NCI-H82 (cell line): ENCODE measurements around the gene DOLPP1.
"Not testable (repeated sequence)": the region's sequence is repeated elsewhere in the genome, so short reads cannot be mapped to it uniquely, and the experiment has no call there.

ENCODE experiments used
- DNase-seq: peaks from one replicate; lab custom pipeline; 2025; lab: John Stamatoyannopoulos, UW

DOLPP1 gene

GRCh38 chr9:129080601-129081387 lies at the start of gene DOLPP1:
Gene DOLPP1, plus strand, starts transcription at chr9:129081111. Its CDS starts 21 bp downstream, at chr9:129081132.
- DNase-seq = peak; percentile 99

- no peak for DNase-seq
Measured at GRCh38 chr9:129031514-129031913, 49.4 kb upstream of the DOLPP1 start.

GRCh38 chr9:129032541-129033159 lies 48.3 kb upstream of the DOLPP1 start:
- DNase-seq = no peak

- no peak for DNase-seq
Measured at GRCh38 chr9:129033216-129033615, 47.7 kb upstream of the DOLPP1 start.

GRCh38 chr9:129035838-129036237 lies 45.1 kb upstream of the DOLPP1 start:
- not testable (repeated sequence) for DNase-seq

GRCh38 chr9:129036241-129036922 lies 44.5 kb upstream of the DOLPP1 start, which contains the start of gene MIGA2:
Gene MIGA2, plus strand, starts transcription at chr9:129036626. Its CDS starts 3,969 bp downstream, at chr9:129040595.
- peak; percentile 100 for DNase-seq

GRCh38 chr9:129036923-129037766 lies 43.8 kb upstream of the DOLPP1 start:
- DNase-seq = peak; percentile 13

GRCh38 chr9:129037767-129038098 lies 43.2 kb upstream of the DOLPP1 start:
- DNase-seq = no peak

- DNase-seq = no peak
Measured at GRCh38 chr9:129038109-129038852, 42.6 kb upstream of the DOLPP1 start.

- DNase-seq = no peak
Measured at GRCh38 chr9:129040113-129040643, 40.7 kb upstream of the DOLPP1 start.

GRCh38 chr9:129042016-129042415 lies 38.9 kb upstream of the DOLPP1 start:
- DNase-seq = no peak

- no peak for DNase-seq
Measured at GRCh38 chr9:129052592-129052991, 28.3 kb upstream of the DOLPP1 start.

GRCh38 chr9:129053020-129053419 lies 27.9 kb upstream of the DOLPP1 start:
- DNase-seq = no peak

GRCh38 chr9:129054163-129054851 lies 26.6 kb upstream of the DOLPP1 start:
- no peak for DNase-seq

- no peak for DNase-seq
Measured at GRCh38 chr9:129058965-129059795, 21.7 kb upstream of the DOLPP1 start.

GRCh38 chr9:129059796-129060785 lies 20.8 kb upstream of the DOLPP1 start:
- no peak for DNase-seq

- no peak for DNase-seq
Measured at GRCh38 chr9:129060991-129061390, 19.9 kb upstream of the DOLPP1 start.

GRCh38 chr9:129063061-129063460 lies 17.9 kb upstream of the DOLPP1 start:
- no peak for DNase-seq
